Dermis blood vessel endothelial cell (primary cell): ENCODE data around the gene MGAT4B. TPM values are rescaled to one million over a fixed set of nuclear protein-coding genes. Genes with fewer than 3 reads are reported as not detected.

Experiments
- DNase-seq: peaks from one replicate; pipeline ENCODE4 v3.0.0; 2010
- total RNA-seq: library from RNA; depleted of rRNA; stranded (reverse); fragments of >200 nt; gene quantifications from 2 replicates; pipeline ENCODE4 v1.2.3, GENCODE V29; 2014

Gene MGAT4B
- total RNA-seq, 1 donor from 2014 or later, result 229 TPM

- DNase-seq, result peak; percentile 53
Observed at GRCh38 chr5:179805529-179806249, 977 bp downstream of the MGAT4B start.

GRCh38 chr5:179805070-179805528 lies 1.6 kb downstream of the MGAT4B start:
- DNase-seq, result no peak

DNA sequence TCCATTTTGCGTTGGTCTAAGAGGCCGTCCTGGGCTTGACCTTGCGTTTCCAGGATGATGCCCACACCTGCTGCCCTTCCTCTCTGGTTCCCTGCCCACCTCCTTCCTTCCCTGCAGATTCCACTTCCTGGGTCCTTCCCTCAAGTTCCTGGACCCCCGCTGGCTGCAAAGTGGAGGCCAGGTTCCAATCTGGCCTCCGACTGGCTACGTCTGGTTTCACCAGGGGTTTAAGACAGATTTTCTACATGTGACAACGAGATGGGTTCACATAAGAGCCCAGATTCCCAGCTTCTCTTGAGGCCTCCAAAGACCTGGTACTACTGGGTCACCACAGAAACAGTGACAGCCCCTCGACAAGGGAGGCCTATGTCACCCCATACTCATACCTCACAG lies 2.1 kb downstream of the MGAT4B start:
- DNase-seq, result no peak

GRCh38 chr5:179803651-179804554 lies 2.8 kb downstream of the MGAT4B start:
- DNase-seq, result peak; percentile 24

DNA sequence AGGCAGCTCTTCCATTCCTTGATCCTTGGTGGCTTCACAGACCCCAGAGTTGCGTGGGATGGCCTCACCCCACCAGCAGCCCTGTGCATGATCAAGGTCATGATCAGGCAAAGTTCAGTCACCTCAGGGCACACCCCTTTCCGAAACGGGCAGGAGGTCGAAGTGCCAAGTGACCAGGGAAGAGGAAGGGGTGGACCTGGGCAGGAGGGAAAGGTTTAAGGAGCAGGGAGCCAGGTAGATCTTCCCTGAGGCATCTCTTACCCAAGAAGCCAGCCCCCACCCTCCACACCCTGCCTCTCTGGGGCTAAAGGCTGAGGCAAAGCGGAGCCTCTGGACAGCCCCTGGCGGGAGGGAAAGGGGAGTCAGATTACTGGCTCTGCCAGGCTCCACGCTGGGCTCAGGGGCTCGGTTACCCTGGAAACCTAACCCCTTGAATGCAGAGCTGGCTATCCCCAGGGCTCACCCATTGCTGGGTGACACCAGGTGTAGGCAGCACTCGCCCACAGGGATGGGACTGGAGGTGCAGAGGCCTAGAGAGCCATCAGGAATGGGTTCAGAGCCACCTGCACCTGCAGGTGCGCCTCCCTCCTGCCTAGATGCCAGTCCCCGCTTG lies 3.6 kb downstream of the MGAT4B start:
- DNase-seq, result no peak

GRCh38 chr5:179802207-179802883 lies 4.3 kb downstream of the MGAT4B start:
- DNase-seq, result no peak

- DNase-seq, result peak; percentile 79
Observed at GRCh38 chr5:179801304-179802206, 5.1 kb downstream of the MGAT4B start.

DNA sequence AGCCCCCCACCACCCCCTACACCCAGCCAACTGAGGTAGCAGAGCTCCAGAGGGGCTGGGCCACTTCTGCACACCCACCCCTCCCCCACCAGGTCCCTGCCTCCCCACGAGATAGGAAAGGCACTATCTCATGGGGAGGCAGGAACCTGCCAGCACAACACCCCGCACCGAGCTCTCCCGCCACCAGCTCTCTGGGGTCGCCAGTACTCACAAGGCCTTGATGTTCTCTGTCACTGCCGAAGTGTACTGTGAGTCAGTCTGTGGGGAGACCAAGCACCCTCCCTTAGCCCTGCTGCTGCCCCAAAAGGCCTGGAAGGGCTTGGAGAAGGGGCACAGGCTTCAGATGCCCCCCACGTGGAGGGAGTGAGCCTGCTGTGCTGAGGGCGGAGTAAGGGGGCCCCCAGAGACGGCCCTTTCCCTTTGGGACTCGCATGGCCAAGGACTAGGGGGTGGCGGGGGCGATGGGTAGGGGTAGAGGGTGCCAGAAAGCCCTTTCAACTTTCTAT lies 5.9 kb downstream of the MGAT4B start:
- DNase-seq, result no peak

DNA sequence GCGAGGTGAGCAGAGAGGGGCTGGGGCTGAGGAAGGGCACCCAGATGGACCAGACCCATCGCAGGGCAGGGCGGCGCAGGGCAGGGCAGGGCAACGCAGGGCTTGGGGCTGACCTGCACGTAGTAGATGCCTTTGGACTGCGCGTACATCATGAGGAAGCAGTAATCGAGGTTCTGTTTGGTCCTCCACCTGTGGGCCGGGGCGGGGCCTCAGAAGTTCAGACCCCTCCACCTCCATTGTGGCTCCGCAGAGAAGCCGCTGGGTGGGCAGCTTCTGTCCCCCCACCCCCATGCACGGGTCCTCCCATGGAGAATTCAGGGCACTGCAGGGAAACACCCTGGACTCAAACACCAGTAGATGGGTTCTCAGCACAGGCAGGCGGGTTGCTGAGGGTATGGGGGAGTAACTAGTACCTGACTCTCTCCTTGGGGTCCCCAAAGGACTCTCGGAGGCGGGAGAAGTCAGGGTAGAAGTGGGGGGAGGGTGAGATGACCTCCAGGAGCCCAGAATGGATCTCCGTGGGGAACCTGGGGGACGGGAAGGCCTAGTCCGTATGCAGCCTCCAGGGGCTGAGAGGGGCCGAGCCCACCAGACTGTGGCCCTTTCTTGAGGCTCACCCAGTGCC lies 6.5 kb downstream of the MGAT4B start:
- DNase-seq, result no peak

GRCh38 chr5:179799644-179799973 lies 7.1 kb downstream of the MGAT4B start:
- no peak for DNase-seq

GRCh38 chr5:179798771-179799643 lies 7.7 kb downstream of the MGAT4B start:
- no peak for DNase-seq

DNA sequence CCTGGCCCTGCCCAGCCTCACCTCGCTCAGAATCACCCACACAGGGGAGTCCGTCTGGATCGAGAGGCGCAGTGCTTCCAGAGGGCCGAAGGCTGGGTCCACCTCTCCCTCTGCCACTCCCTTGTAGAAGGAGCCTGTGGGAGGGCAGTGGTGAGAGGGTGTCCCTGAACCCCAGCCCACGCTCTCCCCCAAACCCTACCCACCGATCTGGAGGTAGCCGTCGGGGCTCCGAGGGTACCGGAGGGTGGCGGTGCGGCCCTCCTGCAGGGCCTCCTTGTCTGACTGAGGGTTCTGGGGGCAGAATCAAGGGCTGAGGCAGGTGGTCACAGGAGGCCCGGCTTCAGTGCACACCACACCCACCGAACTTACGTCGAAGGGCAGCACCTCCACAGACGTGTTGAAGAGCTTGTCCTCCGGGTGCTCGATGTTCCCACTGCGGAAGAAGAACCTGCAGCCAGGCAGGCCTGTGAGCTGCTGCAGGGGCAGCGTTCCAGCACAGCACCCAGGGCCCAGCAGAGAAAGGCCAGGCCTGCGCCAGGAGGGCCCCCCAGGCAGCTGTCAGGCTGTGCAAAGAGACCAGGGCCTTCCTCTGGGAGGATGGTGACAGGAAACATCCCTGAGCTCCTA lies 8.4 kb downstream of the MGAT4B start:
- no peak for DNase-seq

DNA sequence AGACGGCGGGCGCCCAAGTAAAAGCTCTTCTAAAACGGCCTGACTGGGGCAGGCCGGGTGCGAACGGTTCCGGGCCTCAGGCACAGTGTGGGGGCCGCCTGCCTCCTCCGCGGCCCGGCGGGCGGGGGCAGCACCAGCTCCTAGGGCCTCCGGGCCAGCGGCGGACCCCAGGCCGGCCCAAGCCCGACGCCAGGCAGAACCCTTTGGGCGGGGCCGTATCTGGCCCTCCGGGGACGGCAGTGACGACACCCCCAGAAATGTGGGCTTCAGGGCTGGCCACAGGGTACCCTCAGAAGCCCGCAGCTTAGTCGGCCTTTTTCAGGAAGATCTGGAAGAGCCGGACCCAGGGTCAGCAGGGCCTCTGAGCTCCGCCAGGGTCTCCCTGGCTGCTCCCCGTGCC lies 8.9 kb downstream of the MGAT4B start:
- no peak for DNase-seq

GRCh38 chr5:179796877-179797608 lies 9.6 kb downstream of the MGAT4B start:
- no peak for DNase-seq

GRCh38 chr5:179795863-179796833 lies 10.5 kb downstream of the MGAT4B start:
- peak; percentile 89 for DNase-seq

DNA sequence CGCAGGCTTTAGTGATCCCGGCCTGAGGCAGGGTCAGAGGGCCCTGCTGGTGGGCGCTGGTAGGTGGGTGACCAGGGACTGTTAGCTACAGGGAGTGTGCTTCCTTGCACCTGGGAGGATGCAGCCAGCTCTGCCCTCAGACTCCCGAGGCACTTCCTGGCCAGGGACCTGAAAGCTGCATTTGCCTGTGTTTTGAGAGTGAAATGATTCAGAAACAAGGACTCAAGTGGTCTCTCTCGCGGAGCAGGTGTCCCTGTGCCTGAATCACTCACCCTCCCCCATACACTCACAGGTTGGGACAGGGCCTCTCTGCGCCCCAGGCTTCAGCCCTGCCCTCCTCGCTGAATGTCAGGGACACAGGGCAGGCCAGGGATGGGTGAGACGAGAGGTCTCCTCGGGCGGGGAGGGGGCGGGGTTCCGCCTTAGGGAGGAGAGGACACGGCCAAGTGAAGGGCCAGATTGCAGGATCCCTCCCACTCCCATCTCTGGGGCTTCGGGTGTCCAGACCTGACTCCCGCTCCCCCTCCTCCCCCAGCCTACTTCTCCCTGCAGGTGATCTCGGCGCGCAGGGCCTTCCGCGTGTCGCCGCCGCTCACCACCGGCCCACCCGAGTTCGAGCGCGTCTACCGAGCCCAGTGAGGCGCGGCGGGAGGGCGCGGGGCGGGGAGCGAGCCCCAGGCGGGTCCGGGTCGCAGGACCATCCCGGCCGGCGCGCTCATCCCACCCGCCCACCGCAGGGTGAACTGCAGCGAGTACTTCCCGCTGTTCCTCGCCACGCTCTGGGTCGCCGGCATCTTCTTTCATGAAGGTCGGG lies 11.4 kb downstream of the MGAT4B start:
- no peak for DNase-seq

- no peak for DNase-seq
Observed at GRCh38 chr5:179794575-179794974, 12.1 kb downstream of the MGAT4B start.
